NAMALWA (cell line): Measurements from ENCODE around the gene CSTB.
A peak's percentile ranks its signal among the peaks of the same experiment; 100 is the strongest.
"Not testable (repeated sequence)": the region's sequence is repeated elsewhere in the genome, so short reads cannot be mapped to it uniquely, and the experiment has no call there.

Source experiments
- DNase-seq: peaks from one replicate; pipeline ENCODE4 v3.0.0-alpha.2; 2015; ENCODE audit warnings: low spot score

Gene CSTB

GRCh38 chr21:43775795-43776430 lies at the start of gene CSTB:
Gene CSTB (minus strand): TSS chr21:43776308. CDS start chr21:43776269, 39 bp downstream.
- peak; percentile 79 for DNase-seq

GRCh38 chr21:43825242-43825935 lies 49.3 kb upstream of the CSTB start:
- DNase-seq: no peak

- no peak for DNase-seq
Measured at GRCh38 chr21:43824333-43825241, 48.5 kb upstream of the CSTB start.

GRCh38 chr21:43822741-43823140 lies 46.6 kb upstream of the CSTB start:
- DNase-seq: not testable (repeated sequence)

GRCh38 chr21:43822166-43822565 lies 46.1 kb upstream of the CSTB start:
- DNase-seq: not testable (repeated sequence)

GRCh38 chr21:43820466-43820865 lies 44.4 kb upstream of the CSTB start:
- no peak for DNase-seq

GRCh38 chr21:43819511-43820405 lies 43.6 kb upstream of the CSTB start:
- DNase-seq: no peak

GRCh38 chr21:43818685-43819084 lies 42.6 kb upstream of the CSTB start:
- no peak for DNase-seq

GRCh38 chr21:43817157-43818086 lies 41.3 kb upstream of the CSTB start:
- DNase-seq: no peak

GRCh38 chr21:43816611-43817071 lies 40.5 kb upstream of the CSTB start:
- no peak for DNase-seq

GRCh38 chr21:43815991-43816390 lies 39.9 kb upstream of the CSTB start:
- DNase-seq: no peak

GRCh38 chr21:43815107-43815613 lies 39.1 kb upstream of the CSTB start:
- peak; percentile 34 for DNase-seq

GRCh38 chr21:43814215-43815106 lies 38.4 kb upstream of the CSTB start:
- DNase-seq: no peak

- no peak for DNase-seq
Measured at GRCh38 chr21:43813656-43813980, 37.5 kb upstream of the CSTB start.

GRCh38 chr21:43812957-43813655 lies 37.0 kb upstream of the CSTB start:
- no peak for DNase-seq

- no peak for DNase-seq
Measured at GRCh38 chr21:43812139-43812821, 36.2 kb upstream of the CSTB start.

- no peak for DNase-seq
Measured at GRCh38 chr21:43811262-43812105, 35.4 kb upstream of the CSTB start.
